HEK293 (cell line): Measurements from ENCODE around the gene GSG1L2.

Experiments used
- CTCF ChIA-PET: fragments of 350-600 bp; formaldehyde crosslinking; extraction: SDS; loops from one replicate; lab custom pipeline; 2021; ENCODE audit warnings: antibody characterized with exemption; lab: Yijun Ruan, JAX
- POLR2A ChIA-PET: fragments of 300-600 bp; formaldehyde crosslinking; extraction: SDS; loops from one replicate; lab custom pipeline; 2020; ENCODE audit warnings: antibody characterized with exemption, inconsistent platforms; lab: Yijun Ruan, JAX
- H3K27ac ChIP-seq: fragments of 200-500 bp; sonication (Bioruptor generic); 2 replicates; pipeline ENCODE4 v1.5.1; 2014; ENCODE audit warnings: low read depth, low read length, control low read depth, inconsistent platforms; ENCODE audit errors: extremely low read depth
- H3K36me3 ChIP-seq, 2 experiments: fragments of 200-500 bp in 1 of 2; sonication (Bioruptor generic) in 1 of 2; 1 replicate in 1 of 2; 2 replicates in 1 of 2; pipeline ENCODE4 v1.5.1; 2014 to 2017; ENCODE audit warnings: inconsistent platforms in 2 of 2, low read length in 2 of 2; ENCODE audit not compliant: control insufficient read depth in 2 of 2, insufficient read depth in 1 of 2
- H3K4me1 ChIP-seq: fragments of 200-500 bp; sonication (Bioruptor generic); 2 replicates; pipeline ENCODE4 v1.5.1; 2014; ENCODE audit warnings: mild to moderate bottlenecking, low read length, inconsistent platforms; ENCODE audit not compliant: control insufficient read depth, insufficient read depth
- H3K4me3 ChIP-seq: 2 replicates; pipeline ENCODE4 v1.5.1; 2011; ENCODE audit warnings: low read depth, mild to moderate bottlenecking, control low read depth, low read length, moderate library complexity
- H3K9me3 ChIP-seq: fragments of 200-500 bp; sonication (Bioruptor generic); 2 replicates; pipeline ENCODE4 v1.5.1; 2014; ENCODE audit warnings: low read depth, low read length, inconsistent platforms; ENCODE audit not compliant: control insufficient read depth, insufficient read depth
- BCL11B ChIP-seq: fragments of 450-650 bp; formaldehyde crosslinking; IDR thresholded peaks from 2 replicates; pipeline ENCODE4 v1.5.1; 2016; ENCODE audit warnings: low read depth, missing biosample characterization, missing genetic modification characterization
- EGR2 ChIP-seq: fragments of 450-650 bp; formaldehyde crosslinking; IDR thresholded peaks from 2 replicates; pipeline ENCODE4 v1.5.1; 2016; ENCODE audit warnings: low read depth, missing biosample characterization, missing genetic modification characterization
- HOXD13 ChIP-seq: sonication (generic); formaldehyde crosslinking; IDR thresholded peaks from 2 replicates; pipeline ENCODE4 v1.8.0; 2022; ENCODE audit warnings: missing genetic modification reagents, borderline replicate concordance
- KLF9 ChIP-seq: fragments of 450-650 bp; formaldehyde crosslinking; IDR thresholded peaks from 2 replicates; pipeline ENCODE4 v1.5.1; 2016; ENCODE audit warnings: missing biosample characterization, missing genetic modification characterization, low read depth
- PRDM4 ChIP-seq: fragments of 450-650 bp; formaldehyde crosslinking; IDR thresholded peaks from 2 replicates; pipeline ENCODE4 v1.5.1; 2017; ENCODE audit warnings: missing biosample characterization, missing genetic modification characterization
- REPIN1 ChIP-seq: fragments of 450-650 bp; formaldehyde crosslinking; IDR thresholded peaks from 2 replicates; pipeline ENCODE4 v1.5.1; 2017; ENCODE audit warnings: missing biosample characterization, missing genetic modification characterization, low read depth
- SP7 ChIP-seq: fragments of 450-650 bp; formaldehyde crosslinking; IDR thresholded peaks from 2 replicates; pipeline ENCODE4 v1.5.1; 2016; ENCODE audit warnings: missing biosample characterization, missing genetic modification characterization
- ZBTB26 ChIP-seq: fragments of 450-650 bp; formaldehyde crosslinking; optimal IDR thresholded peaks from 2 replicates; pipeline ENCODE3; 2016; ENCODE audit warnings: missing biosample characterization, mild to moderate bottlenecking, missing genetic modification characterization
- ZEB2 ChIP-seq: fragments of 450-650 bp; formaldehyde crosslinking; IDR thresholded peaks from 2 replicates; pipeline ENCODE4 v1.5.1; 2016; ENCODE audit warnings: missing biosample characterization, missing genetic modification characterization
- ZFP37 ChIP-seq: fragments of 450-650 bp; formaldehyde crosslinking; IDR thresholded peaks from 2 replicates; pipeline ENCODE4 v1.5.1; 2016; ENCODE audit warnings: missing biosample characterization, missing genetic modification characterization
- ZNF121 ChIP-seq: fragments of 450-650 bp; formaldehyde crosslinking; IDR thresholded peaks from 2 replicates; pipeline ENCODE4 v1.5.1; 2016; ENCODE audit warnings: missing biosample characterization, missing genetic modification characterization
- ZNF146 ChIP-seq: fragments of 450-650 bp; formaldehyde crosslinking; IDR thresholded peaks from 2 replicates; pipeline ENCODE4 v1.5.1; 2016; ENCODE audit warnings: missing biosample characterization, missing genetic modification characterization
- ZNF155 ChIP-seq: fragments of 450-650 bp; formaldehyde crosslinking; IDR thresholded peaks from 2 replicates; pipeline ENCODE4 v1.5.1; 2016; ENCODE audit warnings: missing biosample characterization, missing genetic modification characterization
- ZNF174 ChIP-seq: fragments of 450-650 bp; formaldehyde crosslinking; IDR thresholded peaks from 2 replicates; pipeline ENCODE4 v1.5.0; 2017; ENCODE audit warnings: missing biosample characterization, mild to moderate bottlenecking, missing genetic modification characterization
- ZNF175 ChIP-seq: fragments of 450-650 bp; formaldehyde crosslinking; IDR thresholded peaks from 2 replicates; pipeline ENCODE4 v1.5.1; 2016; ENCODE audit warnings: missing biosample characterization, missing genetic modification characterization
- ZNF18 ChIP-seq: fragments of 450-650 bp; formaldehyde crosslinking; IDR thresholded peaks from 2 replicates; pipeline ENCODE4 v1.5.1; 2016; ENCODE audit warnings: missing biosample characterization, missing genetic modification characterization
- ZNF19 ChIP-seq: fragments of 450-650 bp; formaldehyde crosslinking; IDR thresholded peaks from 2 replicates; pipeline ENCODE4; 2016; ENCODE audit warnings: missing biosample characterization, missing genetic modification characterization, low read depth
- ZNF223 ChIP-seq: fragments of 450-650 bp; formaldehyde crosslinking; IDR thresholded peaks from 2 replicates; pipeline ENCODE4 v1.5.1; 2016; ENCODE audit warnings: missing biosample characterization, missing genetic modification characterization
- ZNF266 ChIP-seq: fragments of 450-650 bp; formaldehyde crosslinking; IDR thresholded peaks from 2 replicates; pipeline ENCODE4 v1.5.1; 2016; ENCODE audit warnings: missing biosample characterization, missing genetic modification characterization, low read depth
- ZNF48 ChIP-seq: fragments of 450-650 bp; formaldehyde crosslinking; IDR thresholded peaks from 2 replicates; pipeline ENCODE4 v1.5.1; 2016; ENCODE audit warnings: missing biosample characterization, missing genetic modification characterization
- ZNF529 ChIP-seq: fragments of 450-650 bp; formaldehyde crosslinking; IDR thresholded peaks from 2 replicates; pipeline ENCODE4 v1.5.1; 2017; ENCODE audit warnings: missing genetic modification characterization, missing biosample characterization; ENCODE audit not compliant: insufficient replicate concordance
- ZNF629 ChIP-seq: fragments of 450-650 bp; formaldehyde crosslinking; IDR thresholded peaks from 2 replicates; pipeline ENCODE4 v1.5.1; 2017; ENCODE audit warnings: missing biosample characterization, missing genetic modification characterization
- ZNF76 ChIP-seq: fragments of 450-650 bp; formaldehyde crosslinking; IDR thresholded peaks from 2 replicates; pipeline ENCODE4; 2016; ENCODE audit warnings: low read depth, missing biosample characterization, missing genetic modification characterization, borderline replicate concordance
- ZNF776 ChIP-seq: fragments of 450-650 bp; formaldehyde crosslinking; IDR thresholded peaks from 2 replicates; pipeline ENCODE4 v1.5.0; 2017; ENCODE audit warnings: missing biosample characterization, missing genetic modification characterization, borderline replicate concordance
- ZNF777 ChIP-seq: fragments of 450-650 bp; formaldehyde crosslinking; IDR thresholded peaks from 2 replicates; pipeline ENCODE4 v1.5.1; 2017; ENCODE audit warnings: missing biosample characterization, missing genetic modification characterization, borderline replicate concordance
- TF ChIP-seq, protein P1 (sequence below): fragments of 450-650 bp; formaldehyde crosslinking; IDR thresholded peaks from 2 replicates; pipeline ENCODE4 v1.5.1; 2017; ENCODE audit warnings: missing biosample characterization, missing genetic modification characterization
- TF ChIP-seq, protein P2 (sequence below): fragments of 450-650 bp; formaldehyde crosslinking; IDR thresholded peaks from 2 replicates; pipeline ENCODE4 v1.5.1; 2016; ENCODE audit warnings: missing biosample characterization, missing genetic modification characterization

The GSG1L2 gene

DNA sequence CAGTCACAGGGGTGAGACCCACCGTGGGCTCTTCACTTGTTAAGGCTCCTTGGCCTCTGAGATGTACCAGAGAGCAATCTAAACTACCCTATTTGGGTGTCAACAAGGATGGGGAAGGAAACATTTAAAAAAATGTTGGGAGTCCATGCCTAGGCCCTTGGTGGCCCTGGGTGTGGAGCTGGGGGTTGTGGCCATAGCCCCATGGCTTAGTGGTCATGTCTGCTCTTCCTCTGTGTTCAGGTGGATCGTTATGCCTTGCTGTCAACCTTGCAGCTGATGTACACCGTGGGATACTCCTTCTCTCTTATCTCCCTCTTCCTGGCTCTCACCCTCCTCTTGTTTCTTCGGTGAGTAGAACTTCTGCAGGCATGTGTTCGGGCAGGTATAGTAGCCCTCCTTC is 32.4 kb upstream of the GSG1L2 start:
- no peaks in the 10 kb centered on the region; the same call in 1 of the 2 replicates for H3K9me3 ChIP-seq
- H3K36me3 ChIP-seq, result no peaks in the 10 kb centered on the region
- TF ChIP-seq ZNF146 (no peak), ZFP37 (tag by site-specific recombination) (no peak), ZNF18 (tag by site-specific recombination) (no peak), ZNF19 (no peak), BCL11B (tag by site-specific recombination) (no peak), REPIN1 (tag by site-specific recombination) (no peak), ZNF629 (tag by site-specific recombination) (no peak), ZNF777 (tag by site-specific recombination) (no peak), ZNF174 (tag by site-specific recombination) (no peak), ZEB2 (tag by site-specific recombination) (no peak), EGR2 (tag by site-specific recombination) (no peak), ZNF266 (tag by site-specific recombination) (no peak), ZBTB26 (tag by site-specific recombination) (no peak), ZNF175 (tag by site-specific recombination) (no peak), ZNF48 (tag by site-specific recombination) (no peak), KLF9 (tag by site-specific recombination) (no peak), SP7 (tag by site-specific recombination) (no peak), ZNF76 (no peak)
- TF ChIP-seq, protein P1, sequence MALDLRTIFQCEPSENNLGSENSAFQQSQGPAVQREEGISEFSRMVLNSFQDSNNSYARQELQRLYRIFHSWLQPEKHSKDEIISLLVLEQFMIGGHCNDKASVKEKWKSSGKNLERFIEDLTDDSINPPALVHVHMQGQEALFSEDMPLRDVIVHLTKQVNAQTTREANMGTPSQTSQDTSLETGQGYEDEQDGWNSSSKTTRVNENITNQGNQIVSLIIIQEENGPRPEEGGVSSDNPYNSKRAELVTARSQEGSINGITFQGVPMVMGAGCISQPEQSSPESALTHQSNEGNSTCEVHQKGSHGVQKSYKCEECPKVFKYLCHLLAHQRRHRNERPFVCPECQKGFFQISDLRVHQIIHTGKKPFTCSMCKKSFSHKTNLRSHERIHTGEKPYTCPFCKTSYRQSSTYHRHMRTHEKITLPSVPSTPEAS, result no peak
- H3K27ac ChIP-seq, result no peak overlapping the region
- no peak overlapping the region for H3K4me3 ChIP-seq
- POLR2A ChIA-PET, result no interaction called here
- CTCF ChIA-PET, result interaction anchor here (0.6 kb wide), 1 partner anchor 14 kb away, joined by 5 read pairs; no protein-coding TSS in a partner anchor
- no peaks in the 10 kb centered on the region for H3K4me1 ChIP-seq

DNA sequence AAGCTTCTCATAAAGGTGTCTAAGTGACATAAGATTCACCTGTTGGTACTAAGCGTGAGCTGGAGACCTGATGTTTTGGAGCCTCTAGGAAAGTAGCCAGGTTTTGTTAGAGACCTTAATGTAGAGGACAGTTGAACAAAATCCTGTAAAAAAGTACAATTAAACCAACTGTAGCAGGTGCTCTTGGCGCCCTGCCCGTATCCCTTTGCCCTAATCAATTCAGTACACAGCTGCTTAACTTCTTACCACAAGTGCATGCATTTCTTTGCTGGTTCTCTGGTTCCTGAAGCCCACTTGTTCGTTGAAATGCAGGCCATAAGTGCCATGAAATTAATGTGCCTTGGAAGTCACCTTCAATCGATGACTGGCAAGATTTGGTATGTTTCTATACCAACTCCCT is 28.3 kb upstream of the GSG1L2 start:
- no peaks in the 10 kb centered on the region for H3K4me1 ChIP-seq
- no peaks in the 10 kb centered on the region; the same call in 1 of the 2 replicates for H3K9me3 ChIP-seq
- H3K27ac ChIP-seq, result no peak overlapping the region
- H3K36me3 ChIP-seq, result no peaks in the 10 kb centered on the region
- H3K4me3 ChIP-seq, result no peak overlapping the region
- ChIA-PET CTCF (interaction anchor here (0.5 to 1.6 kb wide), 3 partner anchors 8 to 467 kb away, joined by 3 to 4 read pairs (median 3); no protein-coding TSS in a partner anchor), POLR2A (no interaction called here)
- TF ChIP-seq SP7 (tag by site-specific recombination), result no peak
- no peak for TF ChIP-seq PRDM4 (tag by site-specific recombination)
- TF ChIP-seq, protein P2, sequence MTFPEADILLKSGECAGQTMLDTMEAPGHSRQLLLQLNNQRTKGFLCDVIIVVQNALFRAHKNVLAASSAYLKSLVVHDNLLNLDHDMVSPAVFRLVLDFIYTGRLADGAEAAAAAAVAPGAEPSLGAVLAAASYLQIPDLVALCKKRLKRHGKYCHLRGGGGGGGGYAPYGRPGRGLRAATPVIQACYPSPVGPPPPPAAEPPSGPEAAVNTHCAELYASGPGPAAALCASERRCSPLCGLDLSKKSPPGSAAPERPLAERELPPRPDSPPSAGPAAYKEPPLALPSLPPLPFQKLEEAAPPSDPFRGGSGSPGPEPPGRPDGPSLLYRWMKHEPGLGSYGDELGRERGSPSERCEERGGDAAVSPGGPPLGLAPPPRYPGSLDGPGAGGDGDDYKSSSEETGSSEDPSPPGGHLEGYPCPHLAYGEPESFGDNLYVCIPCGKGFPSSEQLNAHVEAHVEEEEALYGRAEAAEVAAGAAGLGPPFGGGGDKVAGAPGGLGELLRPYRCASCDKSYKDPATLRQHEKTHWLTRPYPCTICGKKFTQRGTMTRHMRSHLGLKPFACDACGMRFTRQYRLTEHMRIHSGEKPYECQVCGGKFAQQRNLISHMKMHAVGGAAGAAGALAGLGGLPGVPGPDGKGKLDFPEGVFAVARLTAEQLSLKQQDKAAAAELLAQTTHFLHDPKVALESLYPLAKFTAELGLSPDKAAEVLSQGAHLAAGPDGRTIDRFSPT, result no peak
- TF ChIP-seq ZNF76, result no peak
- no peak for TF ChIP-seq HOXD13
- no peak for TF ChIP-seq ZNF529 (tag by site-specific recombination)
- no peak for TF ChIP-seq ZNF155
- no peak for TF ChIP-seq ZNF121
- no peak for TF ChIP-seq ZNF175 (tag by site-specific recombination)
- no peak for TF ChIP-seq ZNF776
- TF ChIP-seq ZNF223 (tag by site-specific recombination), result no peak
